Measurements from ENCODE around the gene PALLD.

Gene PALLD

GRCh38 chr4:168847771-168848502 lies 351.1 kb downstream of the PALLD start:
- H3K27me3 ChIP-seq (ENCODE audit: insufficient read depth, poor library complexity, severe bottlenecking) = no peaks in the 10 kb centered on the region
- H3K27ac ChIP-seq (ENCODE audit: poor library complexity, severe bottlenecking) = peak overlapping the region; percentile 79
- ATAC-seq (ENCODE audit: low read depth) (peak; percentile 50), DNase-seq (ENCODE audit: low spot score) (no peak)
- peaks cover 68% of the 10 kb centered on the region for H3K36me3 ChIP-seq (ENCODE audit: low read depth)
- H3K9me3 ChIP-seq (ENCODE audit: severe bottlenecking) = no peaks in the 10 kb centered on the region
- H3K4me1 ChIP-seq (ENCODE audit: insufficient read depth, poor library complexity, severe bottlenecking) = peaks cover 43% of the 10 kb centered on the region
- TF ChIP-seq CTCF (IDR thresholded peaks at IDR 0.05; ENCODE audit: poor library complexity, severe bottlenecking) = no peak
- no peak overlapping the region for H3K4me3 ChIP-seq (ENCODE audit: severe bottlenecking)

GRCh38 chr4:168849030-168849675 lies 352.3 kb downstream of the PALLD start:
- DNase-seq (ENCODE audit: low spot score) = no peak

GRCh38 chr4:168849997-168850396 lies 353.1 kb downstream of the PALLD start:
- Histone ChIP-seq H3K4me3 (ENCODE audit: severe bottlenecking) (no peak overlapping the region), H3K4me1 (ENCODE audit: insufficient read depth, poor library complexity, severe bottlenecking) (peaks cover 24% of the 10 kb centered on the region), H3K36me3 (ENCODE audit: low read depth) (peaks cover 71% of the 10 kb centered on the region), H3K27me3 (ENCODE audit: insufficient read depth, poor library complexity, severe bottlenecking) (no peaks in the 10 kb centered on the region), H3K9me3 (ENCODE audit: severe bottlenecking) (no peaks in the 10 kb centered on the region), H3K27ac (ENCODE audit: poor library complexity, severe bottlenecking) (no peak overlapping the region)
- DNase-seq (ENCODE audit: low spot score) (no peak), ATAC-seq (ENCODE audit: low read depth) (no peak)
- TF ChIP-seq CTCF (IDR thresholded peaks at IDR 0.05; ENCODE audit: poor library complexity, severe bottlenecking) = no peak

More at GRCh38 chr4:168849030-168849675, 352.3 kb downstream of the PALLD start:
- Histone ChIP-seq H3K27ac (ENCODE audit: poor library complexity, severe bottlenecking) (peak overlapping the region; percentile 79), H3K27me3 (ENCODE audit: insufficient read depth, poor library complexity, severe bottlenecking) (no peaks in the 10 kb centered on the region), H3K9me3 (ENCODE audit: severe bottlenecking) (no peaks in the 10 kb centered on the region), H3K4me1 (ENCODE audit: insufficient read depth, poor library complexity, severe bottlenecking) (peaks cover 31% of the 10 kb centered on the region), H3K4me3 (ENCODE audit: severe bottlenecking) (no peak overlapping the region), H3K36me3 (ENCODE audit: low read depth) (peaks cover 72% of the 10 kb centered on the region)
- no peak for TF ChIP-seq CTCF (IDR thresholded peaks at IDR 0.05; ENCODE audit: poor library complexity, severe bottlenecking)
- no peak for ATAC-seq (ENCODE audit: low read depth)

GRCh38 chr4:168852387-168852786 lies 355.5 kb downstream of the PALLD start:
- no peaks in the 10 kb centered on the region for H3K9me3 ChIP-seq (ENCODE audit: severe bottlenecking)
- H3K27ac ChIP-seq (ENCODE audit: poor library complexity, severe bottlenecking) = no peak overlapping the region
- peaks cover 12% of the 10 kb centered on the region for H3K4me1 ChIP-seq (ENCODE audit: insufficient read depth, poor library complexity, severe bottlenecking)
- no peak for TF ChIP-seq CTCF (IDR thresholded peaks at IDR 0.05; ENCODE audit: poor library complexity, severe bottlenecking)
- DNase-seq (ENCODE audit: low spot score) = no peak
- no peak for ATAC-seq (ENCODE audit: low read depth)
- H3K36me3 ChIP-seq (ENCODE audit: low read depth) = peaks cover 78% of the 10 kb centered on the region
- H3K4me3 ChIP-seq (ENCODE audit: severe bottlenecking) = no peak overlapping the region
- no peaks in the 10 kb centered on the region for H3K27me3 ChIP-seq (ENCODE audit: insufficient read depth, poor library complexity, severe bottlenecking)

Data from RWPE2 (cell line).